H1 (cell line): Measurements from ENCODE around the gene TMA7B. TPM values are rescaled to one million over a fixed set of nuclear protein-coding genes. Genes with fewer than 3 reads are reported as not detected.

ENCODE experiments used
- CTCF ChIA-PET: fragments of 300-600 bp; sonication (Branson Sonifier 250); formaldehyde crosslinking; loops from one replicate; lab custom pipeline; 2021; ENCODE audit not compliant: partially characterized antibody; lab: Charles Lee
- POLR2A ChIA-PET: fragments of 300-600 bp; sonication (Branson Sonifier 250); formaldehyde crosslinking; loops from one replicate; lab custom pipeline; 2021; ENCODE audit warnings: inconsistent platforms; ENCODE audit not compliant: partially characterized antibody; lab: Charles Lee
- DNase-seq, 2 experiments: peaks; one replicate each; pipeline versions ENCODE4 v3.0.0 to v3.0.0-alpha.2; 2010 to 2022; ENCODE audit warnings: low spot score in 2 of 2, low read depth in 1 of 2, mixed read lengths in 1 of 2
- FAIRE-seq: peaks from 2 replicates; lab custom pipeline; 2011; peaks lifted over from hg19 to GRCh38; lab: Jason Lieb, UNC
- H2AFZ ChIP-seq: 2 replicates; pipeline ENCODE4 v1.8.1; 2012; ENCODE audit warnings: low read length, inconsistent platforms
- H2AK5ac ChIP-seq: 2 replicates; pipeline ENCODE4 v1.6.1; 2013; ENCODE audit warnings: low read depth, low read length
- H2BK120ac ChIP-seq: replicated peaks from 2 replicates; pipeline ENCODE3; 2013; ENCODE audit warnings: low read depth, low read length, inconsistent platforms
- H2BK12ac ChIP-seq: 2 replicates; pipeline ENCODE4 v1.6.1; 2013; ENCODE audit warnings: low read depth, low read length
- H2BK15ac ChIP-seq: 2 replicates; pipeline ENCODE4 v1.6.1; 2013; ENCODE audit warnings: low read length
- H2BK20ac ChIP-seq: 2 replicates; pipeline ENCODE4 v1.6.1; 2013; ENCODE audit warnings: low read length
- H2BK5ac ChIP-seq: 2 replicates; pipeline ENCODE4 v1.6.1; 2013; ENCODE audit warnings: low read depth, low read length
- H3K14ac ChIP-seq: 2 replicates; pipeline ENCODE4 v1.6.1; 2013; ENCODE audit warnings: inconsistent platforms; ENCODE audit not compliant: insufficient read length
- H3K18ac ChIP-seq: 2 replicates; pipeline ENCODE4 v1.6.1; 2013; ENCODE audit warnings: low read length; ENCODE audit errors: extremely low read depth
- H3K23ac ChIP-seq: 2 replicates; pipeline ENCODE4 v1.6.1; 2013; ENCODE audit warnings: inconsistent platforms; ENCODE audit not compliant: insufficient read length
- H3K23me2 ChIP-seq: 2 replicates; pipeline ENCODE4 v1.6.1; 2013; ENCODE audit warnings: low read depth, low read length
- H3K27ac ChIP-seq: 2 replicates; pipeline ENCODE4 v1.6.1; 2011; ENCODE audit warnings: low read depth, low read length, inconsistent platforms
- H3K27me3 ChIP-seq, 4 experiments: replicated peaks in 1 of 4; 1 replicate in 1 of 4; 2 replicates in 3 of 4; pipeline versions ENCODE4 v1.6.1 to v1.8.1; 2011 to 2013; ENCODE audit warnings: low read length in 3 of 4, mild to moderate bottlenecking in 3 of 4, inconsistent platforms in 2 of 4, mixed read lengths in 2 of 4, moderate library complexity in 1 of 4; ENCODE audit not compliant: control insufficient read depth in 3 of 4, insufficient read depth in 3 of 4; ENCODE audit errors: extremely low read depth in 1 of 4
- H3K36me3 ChIP-seq, 4 experiments: 2 replicates each; pipeline versions ENCODE4 v1.6.1 to v1.8.1; 2011 to 2013; ENCODE audit warnings: mild to moderate bottlenecking in 4 of 4, low read length in 3 of 4, moderate library complexity in 2 of 4, control low read depth in 1 of 4, inconsistent platforms in 1 of 4; ENCODE audit not compliant: insufficient read depth in 4 of 4, control insufficient read depth in 2 of 4
- H3K4ac ChIP-seq: replicated peaks from 2 replicates; pipeline ENCODE3; 2013; ENCODE audit warnings: low read length, low read depth, mixed read lengths, inconsistent platforms; ENCODE audit not compliant: insufficient read length
- H3K4me1 ChIP-seq, 4 experiments: replicated peaks in 1 of 4; 1 replicate in 1 of 4; 2 replicates in 3 of 4; pipeline versions ENCODE4 v1.6.1 to v1.8.1; 2011 to 2013; ENCODE audit warnings: low read length in 3 of 4, inconsistent platforms in 2 of 4, mixed read lengths in 1 of 4; ENCODE audit not compliant: insufficient read depth in 4 of 4, control insufficient read depth in 3 of 4
- H3K4me2 ChIP-seq, 2 experiments: 2 replicates each; pipeline versions ENCODE4 v1.6.1 to v1.8.1; 2011 to 2013; ENCODE audit warnings: low read depth in 2 of 2, low read length in 2 of 2, control low read depth in 1 of 2, inconsistent platforms in 1 of 2, mild to moderate bottlenecking in 1 of 2; ENCODE audit not compliant: insufficient read depth in 1 of 2
- H3K4me3 ChIP-seq, 4 experiments: fragments of 200-600, 300-600 bp in 1 of 4; sonication (generic), shearing (Covaris generic), sonication (Bioruptor Twin) in 1 of 4; 2 replicates each; pipeline versions ENCODE4 v1.5.1 to v1.8.1; 2011 to 2016; ENCODE audit warnings: low read length in 4 of 4, low read depth in 3 of 4, control low read depth in 2 of 4, inconsistent platforms in 2 of 4, mild to moderate bottlenecking in 2 of 4, mixed read lengths in 1 of 4, moderate library complexity in 1 of 4; ENCODE audit not compliant: insufficient read depth in 2 of 4; ENCODE audit errors: extremely low read depth in 1 of 4
- H3K56ac ChIP-seq: replicated peaks from 2 replicates; pipeline ENCODE3; 2013; ENCODE audit warnings: low read depth, mild to moderate bottlenecking, mixed read lengths, low read length, inconsistent platforms; ENCODE audit not compliant: insufficient read length
- H3K79me1 ChIP-seq: 2 replicates; pipeline ENCODE4 v1.6.1; 2013; ENCODE audit warnings: low read depth, low read length, control low read depth
- H3K79me2 ChIP-seq, 2 experiments: 2 replicates each; pipeline versions ENCODE4 v1.6.1 to v1.8.1; 2012 to 2013; ENCODE audit warnings: low read length in 2 of 2, mild to moderate bottlenecking in 2 of 2, inconsistent platforms in 1 of 2; ENCODE audit not compliant: insufficient read depth in 2 of 2, control insufficient read depth in 1 of 2
- H3K9ac ChIP-seq, 4 experiments: replicated peaks in 1 of 4; 1 replicate in 1 of 4; 2 replicates in 3 of 4; pipeline versions ENCODE4 v1.6.1 to v1.8.1; 2011 to 2013; ENCODE audit warnings: low read depth in 3 of 4, low read length in 3 of 4, control low read depth in 2 of 4, mild to moderate bottlenecking in 2 of 4, moderate library complexity in 2 of 4, inconsistent platforms in 1 of 4; ENCODE audit errors: extremely low read depth in 1 of 4
- H3K9me3 ChIP-seq, 2 experiments: 2 replicates each; pipeline versions ENCODE4 v1.6.1 to v1.8.1; 2012 to 2013; ENCODE audit warnings: mild to moderate bottlenecking in 2 of 2, moderate library complexity in 2 of 2, control low read depth in 1 of 2, inconsistent platforms in 1 of 2, low read depth in 1 of 2, low read length in 1 of 2, mixed read lengths in 1 of 2; ENCODE audit not compliant: insufficient read depth in 2 of 2
- H4K20me1 ChIP-seq, 2 experiments: replicated peaks in 1 of 2; 2 replicates each; pipeline versions ENCODE3 to v1.8.1; 2011 to 2013; ENCODE audit warnings: inconsistent platforms in 2 of 2, low read length in 2 of 2, mild to moderate bottlenecking in 1 of 2; ENCODE audit not compliant: insufficient read depth in 2 of 2, control insufficient read depth in 1 of 2
- H4K5ac ChIP-seq: 2 replicates; pipeline ENCODE4 v1.6.1; 2013; ENCODE audit warnings: low read length, low read depth, mixed read lengths, inconsistent platforms; ENCODE audit not compliant: insufficient read length
- H4K8ac ChIP-seq: 2 replicates; pipeline ENCODE4 v1.8.0; 2013; ENCODE audit warnings: mild to moderate bottlenecking, moderate library complexity, low read length, inconsistent platforms; ENCODE audit not compliant: insufficient read depth; ENCODE audit errors: extremely low read depth
- H4K91ac ChIP-seq: replicated peaks from 2 replicates; pipeline ENCODE3; 2013; ENCODE audit warnings: low read length, mixed read lengths, inconsistent platforms; ENCODE audit not compliant: insufficient read length
- ATF2 ChIP-seq: IDR thresholded peaks from 2 replicates; pipeline ENCODE4 v1.6.1; 2012; ENCODE audit warnings: low read length, inconsistent platforms
- E2F6 ChIP-seq: IDR thresholded peaks from 2 replicates; pipeline ENCODE4 v1.6.1; 2012; ENCODE audit warnings: inconsistent platforms
- EP300 ChIP-seq, 2 experiments: IDR thresholded peaks; 1 replicate in 1 of 2; 2 replicates in 1 of 2; pipeline ENCODE4 v1.6.1; 2011 to 2012; ENCODE audit warnings: low read depth in 2 of 2, low read length in 2 of 2, mild to moderate bottlenecking in 2 of 2, borderline replicate concordance in 1 of 2, inconsistent platforms in 1 of 2, moderate library complexity in 1 of 2
- GABPA ChIP-seq: IDR thresholded peaks from 2 replicates; pipeline ENCODE4 v1.6.1; 2011; ENCODE audit warnings: mild to moderate bottlenecking, low read length, moderate library complexity, borderline replicate concordance; ENCODE audit not compliant: insufficient read depth
- GTF2F1 ChIP-seq: IDR thresholded peaks from 2 replicates; pipeline ENCODE4 v1.6.1; 2012; ENCODE audit warnings: low read depth, low read length, improper control_type of control experiment, borderline replicate concordance
- RBBP5 ChIP-seq: IDR thresholded peaks from 2 replicates; pipeline ENCODE4 v1.7.1; 2012; ENCODE audit warnings: low read depth, mild to moderate bottlenecking, inconsistent platforms, low read length, moderate library complexity, borderline replicate concordance
- SP4 ChIP-seq: IDR thresholded peaks from 2 replicates; pipeline ENCODE4 v1.6.1; 2012; ENCODE audit warnings: low read length, inconsistent platforms
- USF2 ChIP-seq: IDR thresholded peaks from 2 replicates; pipeline ENCODE4 v1.6.1; 2011; ENCODE audit warnings: low read length, improper control_type of control experiment
- WGBS, 2 experiments: shearing (Covaris generic) in 1 of 2; methylation state at CpG; one replicate each; pipeline versions ENCODE4 v1.1.6 to v1.1.7; 2013 to 2015; ENCODE audit warnings: low lambda C conversion rate in 2 of 2, mixed read lengths in 2 of 2, inconsistent platforms in 1 of 2, low coverage in 1 of 2, missing lambda C conversion rate in 1 of 2; ENCODE audit not compliant: insufficient replicate concordance in 2 of 2, insufficient coverage in 1 of 2, insufficient read length in 1 of 2; ENCODE audit errors: extremely low coverage in 1 of 2, missing lambda C conversion rate in 1 of 2; 5-methylcytosine and 5-hydroxymethylcytosine counted together
- polyA plus RNA-seq, 7 experiments: library from polyadenylated mRNA; depleted of rRNA in 3 of 7; stranded (reverse) in 5 of 7; unstranded in 2 of 7; fragments of >200 nt in 5 of 7; fragments of 200-250 nt in 2 of 7; gene quantifications; 1 replicate in 5 of 7; 2 replicates in 1 of 7; 4 replicates in 1 of 7; pipeline versions ENCODE4 v1.2.1 to v1.2.3, GENCODE V29; 2011 to 2013; ENCODE audit warnings: missing spikeins in 2 of 7, mixed read lengths in 2 of 7
- total RNA-seq: library from RNA; stranded (reverse); fragmentation: NEBNext Ultra II Directional; extraction: Animal tissue kit (Norgen Biotek cat#: 25700); gene quantifications from 2 replicates; pipeline ENCODE4 v1.2.1, GENCODE V29; 2021

TMA7B gene
- total and polyA plus RNA-seq, 2 of the 8 experiments (the other 6 are each of a cell fraction or from before 2014, with no cell fraction given) = not detected

DNA sequence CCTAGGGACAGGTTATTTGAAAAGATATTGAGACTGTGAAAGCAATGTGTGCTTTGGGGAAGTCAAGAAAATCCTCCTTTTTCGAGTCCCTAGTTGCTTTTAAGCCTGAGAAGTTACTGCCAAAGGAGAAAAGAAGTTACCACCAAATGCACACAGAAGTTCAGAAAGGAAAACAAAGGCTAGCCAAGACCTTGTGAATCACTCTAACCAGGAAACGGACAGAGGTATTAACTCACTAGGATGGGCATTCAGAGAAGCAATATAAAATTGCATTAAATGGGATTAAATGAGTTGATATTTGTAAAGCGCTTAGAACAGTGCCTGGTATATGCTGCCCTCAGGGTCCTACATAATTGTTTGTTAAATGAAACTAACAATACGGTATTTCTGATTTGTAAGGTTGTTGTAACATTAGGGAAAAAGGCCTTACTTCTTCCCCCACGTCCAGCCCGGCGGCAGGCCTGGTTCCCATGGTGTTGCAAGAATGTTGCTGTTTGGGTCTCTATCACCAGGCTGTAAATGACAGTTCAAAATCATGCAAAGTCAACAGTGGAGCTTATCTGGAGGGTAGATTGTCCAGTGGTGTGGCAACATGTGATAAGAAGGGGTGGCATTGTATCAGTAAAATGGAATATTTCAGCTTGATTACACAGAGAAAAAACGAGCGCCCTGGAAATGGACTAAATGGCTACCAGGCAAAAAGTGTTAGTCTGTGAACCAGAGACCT, 7.1 kb downstream of the TMA7B start:
- 87% methylated on average over 9 of the region's 9 CpGs; no CpG with 5 or more reads in 1 of the 2 experiments for WGBS, 2 experiments
- H3K23ac ChIP-seq = no peak overlapping the region
- no peak overlapping the region for H2BK5ac ChIP-seq
- no peak overlapping the region for H3K18ac ChIP-seq
- ChIA-PET CTCF (interaction anchor here (1.2 to 4.1 kb wide), 8 partner anchors 8 to 438 kb away, joined by 3 to 18 read pairs (median 5); no protein-coding TSS in a partner anchor), POLR2A (no interaction called here)
- no peak overlapping the region for H4K5ac ChIP-seq
- no peaks in the 10 kb centered on the region; a peak in 1 of 7 replicates for H3K4me1 ChIP-seq
- H3K79me1 ChIP-seq = no peaks in the 10 kb centered on the region
- H3K23me2 ChIP-seq = no peaks in the 10 kb centered on the region; the same call in 1 of the 2 replicates
- H4K20me1 ChIP-seq = no peaks in the 10 kb centered on the region
- no peak overlapping the region for H3K4me2 ChIP-seq
- H2AK5ac ChIP-seq = no peak overlapping the region
- no peaks in the 10 kb centered on the region for H3K9me3 ChIP-seq
- H2BK15ac ChIP-seq = no peak overlapping the region
- H4K91ac ChIP-seq = no peak overlapping the region
- no peak for FAIRE-seq
- no peak overlapping the region for H3K27ac ChIP-seq
- H4K8ac ChIP-seq = no peak overlapping the region
- H3K27me3 ChIP-seq = no peaks in the 10 kb centered on the region; a peak in 2 of 7 replicates
- H2BK12ac ChIP-seq = no peak overlapping the region
- no peaks in the 10 kb centered on the region for H3K36me3 ChIP-seq
- no peak overlapping the region for H2AFZ ChIP-seq
- H2BK120ac ChIP-seq = no peak overlapping the region
- H3K4me3 ChIP-seq = no peak overlapping the region
- H3K79me2 ChIP-seq = no peaks in the 10 kb centered on the region
- no peak for DNase-seq
- H3K9ac ChIP-seq = no peak overlapping the region
- no peak overlapping the region for H3K4ac ChIP-seq
- no peak overlapping the region for H2BK20ac ChIP-seq
- H3K56ac ChIP-seq = no peak overlapping the region
- no peak overlapping the region for H3K14ac ChIP-seq
- TF ChIP-seq ATF2 (no peak), EP300 (IDR thresholded peaks at IDR 0.05; ENCODE audit: borderline replicate concordance in 1 of 2, low read depth in 2 of 2, low read length in 2 of 2) (no peak), GTF2F1 (no peak), GABPA (no peak), USF2 (no peak), RBBP5 (no peak), SP4 (no peak), E2F6 (no peak)
